ENCODE measurements around the gene MBOAT1.

DNA sequence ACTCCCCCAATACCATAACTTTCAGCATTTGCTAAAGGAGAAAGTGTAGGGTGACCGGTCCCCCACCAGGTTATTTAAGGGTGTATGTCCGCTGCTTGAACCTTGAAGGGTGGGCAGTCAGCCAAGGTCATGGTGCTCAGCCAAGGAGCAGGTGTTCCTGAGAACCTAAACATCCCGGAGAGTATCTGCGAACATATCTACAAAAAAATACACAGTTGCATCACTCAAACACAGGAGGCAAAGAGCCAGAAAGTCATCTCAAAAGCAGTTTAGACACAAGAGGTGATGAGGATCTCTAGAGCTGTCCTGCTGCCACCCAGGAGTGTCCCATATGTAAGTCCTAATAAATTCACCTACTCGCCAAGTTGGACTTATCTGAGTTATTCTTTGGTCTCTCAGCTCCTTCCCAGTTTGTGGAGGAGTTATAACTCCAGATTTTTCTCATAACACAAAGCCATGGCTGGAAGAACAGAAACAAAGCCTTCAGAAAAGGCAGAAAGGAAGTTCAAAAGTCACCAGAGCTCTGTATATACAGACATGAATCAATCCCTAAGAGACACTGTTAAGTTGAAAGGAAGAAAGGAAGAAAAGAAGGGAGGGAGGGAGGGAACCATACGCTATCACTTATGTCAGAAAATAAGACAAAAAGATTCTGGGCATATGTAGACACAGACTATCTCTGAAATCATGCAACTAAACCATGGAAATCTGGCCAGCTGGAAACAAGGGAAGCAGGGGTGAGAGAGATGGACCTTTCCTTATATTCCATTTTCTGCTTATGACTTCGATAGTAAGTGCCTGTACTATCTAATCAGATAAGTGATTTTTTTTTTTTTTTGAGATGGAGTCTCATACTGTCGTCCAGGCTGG is 11.3 kb downstream of the MBOAT1 start:
- TF ChIP-seq CTCF (IDR thresholded peaks at IDR 0.05) (no peak), POLR2A (IDR thresholded peaks at IDR 0.05) (no peak), EP300 (IDR thresholded peaks at IDR 0.05) (no peak)
